GM21367 (cell line): Measurements from ENCODE around the gene KCNJ14.

ENCODE experiments used
- ATAC-seq: cut with Tn5 transposase; IDR thresholded peaks from one replicate; pipeline ENCODE4 v1.9.1; 2021; ENCODE audit not compliant: unreplicated experiment

Gene KCNJ14

DNA sequence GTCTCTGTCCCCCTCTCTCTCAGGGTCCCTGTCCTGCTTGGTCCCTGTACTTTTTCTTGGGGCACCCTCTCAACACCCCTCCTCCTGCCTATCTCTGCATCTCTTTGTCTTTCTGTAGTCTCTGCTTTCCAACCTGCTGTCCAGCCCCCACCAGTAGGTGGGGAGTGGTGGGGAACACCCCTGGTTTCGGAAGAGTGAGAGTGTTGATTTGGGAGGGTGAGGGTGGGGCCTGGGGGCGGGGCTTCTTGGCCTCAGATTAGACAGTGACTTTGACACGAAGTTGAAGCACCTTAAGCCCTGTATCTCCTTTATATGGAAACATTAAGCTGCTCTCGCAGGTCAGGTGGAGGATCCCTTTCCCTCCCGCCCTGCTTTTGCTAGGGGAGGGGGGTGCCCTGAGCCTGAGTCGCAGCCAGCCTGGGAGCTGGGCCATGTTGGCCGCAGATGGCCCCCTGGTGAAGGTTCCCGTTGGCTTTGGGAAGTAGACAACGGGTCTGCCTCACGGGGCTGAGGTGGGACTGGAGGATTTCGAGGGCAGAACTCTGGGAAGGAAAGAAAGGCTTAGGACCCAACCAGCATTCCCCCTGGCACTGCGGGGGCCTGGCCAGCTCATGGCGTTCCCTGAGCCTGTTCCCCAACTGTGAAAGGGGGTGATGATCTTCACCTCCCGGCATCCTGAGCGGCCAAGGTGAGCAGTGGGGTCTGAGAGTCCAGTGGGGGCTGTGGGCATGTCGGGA lies at the start of gene KCNJ14:
KCNJ14 (plus strand) TSS at position 404 of the 737 bp plus-strand sequence. CDS start 6,151 bp downstream, outside the sequence.
- ATAC-seq = no peak

DNA sequence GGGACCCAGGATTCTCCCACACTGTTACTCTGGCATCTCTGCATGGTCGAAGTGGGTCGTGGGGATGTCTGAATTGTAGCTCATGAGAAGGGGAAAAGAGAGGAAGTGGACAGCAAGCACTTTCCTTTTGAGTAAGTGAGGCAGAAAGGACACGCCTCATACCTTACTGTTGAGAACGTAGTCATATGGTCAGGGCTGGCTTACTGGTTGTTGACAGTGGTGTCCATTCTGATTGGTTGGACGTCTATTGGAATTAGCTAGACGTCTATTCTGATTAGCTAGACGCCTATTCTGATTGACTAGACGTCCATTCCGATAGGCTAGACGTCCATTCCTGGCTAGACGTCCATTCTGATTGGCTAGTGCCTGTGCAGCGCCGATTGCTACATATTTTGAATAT lies 49.5 kb upstream of the KCNJ14 start:
- ATAC-seq = no peak

DNA sequence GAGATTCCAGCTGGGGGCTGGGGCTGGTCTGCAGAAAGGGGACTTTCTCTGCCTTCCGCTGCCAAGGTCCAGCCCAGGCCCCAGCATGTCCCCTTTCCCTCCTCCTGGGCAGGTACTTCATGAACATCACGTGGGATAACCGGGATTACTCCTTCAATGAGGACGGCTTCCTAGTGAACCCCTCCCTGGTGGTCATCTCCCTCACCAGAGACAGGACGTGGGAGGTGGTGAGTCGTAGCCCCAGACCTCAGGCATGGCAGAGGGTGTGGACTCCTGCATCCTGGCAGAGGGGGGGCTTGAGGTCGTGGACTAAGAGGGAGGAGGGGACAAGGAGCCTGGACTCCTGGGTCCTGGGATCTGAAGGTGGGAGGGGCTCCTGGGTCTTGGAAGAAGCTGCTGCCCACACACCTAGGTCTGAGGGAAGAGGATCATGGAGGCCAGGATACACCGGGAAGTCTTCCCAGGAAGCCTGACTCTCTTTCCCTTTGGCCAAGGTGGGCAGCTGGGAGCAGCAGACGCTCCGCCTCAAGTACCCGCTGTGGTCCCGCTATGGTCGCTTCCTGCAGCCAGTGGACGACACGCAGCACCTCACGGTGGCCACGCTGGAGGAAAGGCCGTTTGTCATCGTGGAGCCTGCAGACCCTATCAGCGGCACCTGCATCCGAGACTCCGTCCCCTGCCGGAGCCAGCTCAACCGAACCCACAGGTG lies 41.3 kb upstream of the KCNJ14 start:
- ATAC-seq = no peak

DNA sequence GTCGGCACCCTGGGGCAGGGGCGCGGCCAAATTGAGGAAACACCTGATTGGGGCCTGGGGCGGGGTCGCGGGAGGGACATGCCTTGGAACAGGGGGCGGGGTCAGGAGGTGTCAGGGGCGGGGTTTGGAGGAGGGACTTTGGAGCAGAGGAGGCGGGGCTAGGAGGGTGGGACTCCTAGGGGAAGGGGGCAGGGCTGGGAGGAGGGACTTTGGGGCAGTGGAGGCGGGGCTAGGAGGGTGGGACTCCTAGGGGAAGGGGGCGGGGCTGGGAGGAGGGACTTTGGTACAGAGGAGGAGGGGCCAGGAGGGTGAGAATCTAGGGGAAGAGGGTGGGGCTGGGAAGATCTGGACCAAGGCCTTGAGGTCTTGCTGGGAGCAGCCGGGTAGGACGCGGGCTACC lies 40.0 kb upstream of the KCNJ14 start:
- no peak for ATAC-seq

DNA sequence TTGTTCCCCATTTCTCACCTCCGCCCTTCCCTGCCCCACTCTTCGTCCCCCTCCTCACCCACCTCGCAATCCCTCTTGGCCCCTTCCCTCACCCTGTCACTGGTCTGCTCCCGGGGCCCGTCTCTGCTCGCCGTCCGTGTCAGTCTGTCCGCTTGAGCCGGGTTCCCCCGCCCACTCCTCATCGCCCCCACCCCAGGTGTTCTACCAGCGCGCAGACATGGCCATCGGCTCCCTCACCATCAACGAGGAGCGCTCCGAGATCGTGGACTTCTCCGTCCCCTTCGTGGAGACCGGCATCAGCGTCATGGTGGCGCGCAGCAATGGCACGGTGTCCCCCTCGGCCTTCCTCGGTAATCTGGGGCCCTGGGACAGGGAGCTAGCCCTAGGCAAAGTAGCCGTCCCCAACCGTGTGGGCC lies 39.6 kb upstream of the KCNJ14 start:
- ATAC-seq = no peak

DNA sequence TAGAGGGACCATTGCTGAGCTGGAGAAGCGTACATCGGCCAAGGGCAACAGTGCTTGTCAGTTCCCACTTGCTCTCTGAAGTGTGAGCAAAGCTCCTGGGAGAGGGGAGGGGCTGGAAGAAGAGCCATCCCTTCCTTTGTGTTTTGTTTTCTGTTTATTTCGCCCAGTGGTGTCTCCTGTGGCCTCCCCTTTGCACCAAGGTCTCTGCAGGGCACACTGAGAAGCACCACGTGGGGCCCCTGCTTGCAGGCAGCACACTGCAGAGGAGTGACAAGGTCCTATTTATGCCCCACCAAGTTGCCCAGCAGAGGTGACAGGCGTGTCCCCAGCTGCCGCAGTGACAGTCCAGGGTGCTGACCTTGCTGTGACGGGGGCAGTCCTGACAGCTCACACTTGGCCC lies 38.0 kb upstream of the KCNJ14 start:
- ATAC-seq = no peak

DNA sequence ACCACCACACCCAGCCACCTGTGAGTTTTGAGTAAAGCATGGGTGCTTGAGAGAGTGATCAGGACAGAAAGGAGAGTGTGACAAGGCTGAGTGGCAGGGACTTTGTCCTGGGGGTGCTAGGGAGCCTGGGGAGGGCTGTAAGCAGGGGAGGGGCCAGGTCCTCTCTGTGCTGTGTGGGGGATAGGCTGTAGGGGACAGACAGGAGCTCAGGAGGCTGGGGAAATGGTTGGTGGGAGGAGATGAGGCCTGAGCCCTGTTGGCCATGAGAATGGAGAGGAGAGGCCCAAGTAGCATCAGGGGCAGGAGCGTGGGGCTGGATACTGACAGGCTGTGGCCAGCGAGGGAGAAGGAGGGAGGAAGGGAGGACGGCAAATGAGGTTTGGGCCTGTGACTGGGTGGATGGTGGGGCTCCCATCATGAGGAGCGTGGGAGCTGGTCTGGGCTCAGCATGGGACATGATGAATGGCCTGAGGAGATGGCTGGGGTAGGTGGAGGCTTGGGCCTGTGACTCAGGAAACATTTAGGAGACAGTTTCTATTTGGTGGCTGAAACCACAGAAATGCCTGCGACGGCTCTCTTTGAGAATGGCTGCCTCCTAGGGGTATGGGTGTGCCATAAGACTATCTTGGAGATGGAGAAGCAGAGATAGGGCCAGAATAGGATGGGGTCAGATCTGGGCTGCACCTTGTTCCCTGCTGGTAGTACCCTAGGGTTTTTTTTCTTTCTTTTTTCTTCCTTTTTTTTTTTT lies 36.9 kb upstream of the KCNJ14 start:
- ATAC-seq = no peak

DNA sequence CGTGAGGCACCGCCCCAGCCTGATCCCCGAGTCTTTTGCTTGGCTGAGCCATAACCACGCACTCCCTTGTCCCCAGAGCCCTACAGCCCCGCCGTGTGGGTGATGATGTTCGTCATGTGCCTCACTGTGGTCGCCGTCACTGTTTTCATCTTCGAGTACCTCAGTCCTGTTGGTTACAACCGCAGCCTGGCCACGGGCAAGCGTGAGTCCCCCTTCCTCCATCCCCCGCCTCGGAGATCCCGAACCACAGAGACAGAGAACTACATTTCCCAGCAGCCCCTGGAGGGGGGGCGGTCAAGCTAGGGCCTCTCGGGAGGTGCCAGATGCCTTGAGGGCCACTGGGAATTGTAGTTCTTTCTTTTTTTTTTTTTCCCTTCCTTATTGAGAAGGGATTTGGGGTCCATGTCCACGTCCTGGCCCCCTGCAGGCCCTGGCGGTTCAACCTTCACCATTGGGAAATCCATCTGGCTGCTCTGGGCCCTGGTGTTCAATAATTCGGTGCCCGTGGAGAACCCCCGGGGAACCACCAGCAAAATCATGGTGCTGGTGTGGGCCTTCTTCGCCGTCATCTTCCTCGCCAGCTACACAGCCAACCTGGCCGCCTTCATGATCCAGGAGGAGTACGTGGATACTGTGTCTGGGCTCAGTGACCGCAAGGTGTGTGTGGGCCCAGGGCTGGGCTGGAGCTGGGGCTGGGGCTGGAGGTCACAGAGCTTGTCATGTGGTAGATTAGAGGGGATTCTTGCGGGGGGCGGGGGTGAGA lies 36.0 kb upstream of the KCNJ14 start:
- ATAC-seq = no peak

DNA sequence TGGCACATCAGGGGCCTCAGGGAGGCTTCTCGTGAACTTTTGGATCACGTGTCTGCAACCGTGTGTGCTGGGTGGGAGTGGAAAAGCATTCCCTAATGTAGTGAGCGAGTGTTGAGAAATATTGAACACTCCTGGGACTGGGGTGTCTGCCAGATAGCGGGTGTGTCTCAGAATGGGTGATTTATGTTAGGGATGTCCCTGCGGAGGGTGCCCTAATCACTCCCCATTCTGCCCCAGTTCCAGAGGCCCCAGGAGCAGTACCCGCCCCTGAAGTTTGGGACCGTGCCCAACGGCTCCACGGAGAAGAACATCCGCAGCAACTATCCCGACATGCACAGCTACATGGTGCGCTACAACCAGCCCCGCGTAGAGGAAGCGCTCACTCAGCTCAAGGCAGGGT lies 33.8 kb upstream of the KCNJ14 start:
- no peak for ATAC-seq

DNA sequence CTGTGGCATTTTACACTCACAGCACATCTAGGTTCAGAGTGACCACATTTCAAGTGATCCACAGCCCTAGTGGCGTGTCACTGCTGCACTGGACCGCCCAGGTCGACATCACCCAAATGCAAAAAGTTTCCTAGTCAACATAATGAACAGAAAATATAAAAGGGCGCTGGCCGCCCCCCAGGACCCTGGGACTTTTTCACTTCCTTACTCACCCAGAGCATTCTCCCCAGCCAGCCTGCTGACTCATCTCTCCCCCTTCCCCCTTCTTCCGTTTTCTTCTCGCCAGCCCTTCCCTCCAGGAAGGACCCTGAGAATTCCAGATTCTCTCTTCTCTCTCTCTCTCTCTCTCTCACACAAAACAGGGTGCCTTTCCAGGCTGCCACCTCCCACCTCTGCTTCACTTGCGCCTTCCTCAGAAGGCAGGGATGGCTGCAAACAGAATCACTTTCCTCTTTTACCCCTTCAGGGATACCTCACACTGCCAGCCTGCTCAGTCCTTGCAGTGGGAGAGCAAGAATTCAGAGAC lies 30.6 kb upstream of the KCNJ14 start:
- ATAC-seq = no peak

DNA sequence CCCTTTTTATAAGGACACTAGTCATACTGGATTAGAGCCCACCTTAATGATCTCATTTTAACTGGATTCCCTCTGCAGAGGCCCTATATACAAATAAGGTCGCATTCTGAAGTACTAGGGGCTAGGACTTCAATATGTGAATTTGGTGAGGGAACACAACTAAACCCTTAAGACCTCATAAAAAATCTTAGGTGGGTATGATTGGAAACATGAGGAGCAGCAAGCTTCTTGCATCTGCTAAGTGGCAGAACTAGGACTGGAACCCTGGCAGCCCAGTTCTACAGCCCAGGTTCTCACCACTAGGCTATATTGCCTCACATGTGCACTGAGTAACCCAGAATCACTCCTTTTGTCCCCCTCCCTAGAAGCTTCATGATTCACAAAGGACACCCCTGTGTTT lies 26.7 kb upstream of the KCNJ14 start:
- no peak for ATAC-seq

DNA sequence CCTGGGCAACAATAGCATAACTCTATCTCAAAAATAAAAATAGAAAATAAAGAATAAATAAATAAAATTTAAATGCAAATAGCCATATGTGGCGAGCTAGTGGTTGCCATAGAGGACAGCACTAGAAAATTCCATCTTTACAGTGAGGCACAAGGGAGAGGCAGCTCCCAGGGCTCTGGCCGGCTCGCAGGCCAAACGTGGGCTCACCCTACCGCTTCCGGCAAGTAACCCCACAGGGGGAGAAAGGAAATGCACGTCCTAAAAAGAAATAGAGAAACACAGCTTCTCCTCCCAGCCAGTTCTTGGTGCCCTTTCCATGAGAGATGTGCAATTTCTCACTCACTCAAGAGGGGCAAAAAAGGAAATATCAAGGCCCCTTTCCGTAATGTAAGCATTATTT lies 22.0 kb upstream of the KCNJ14 start:
- ATAC-seq = no peak

DNA sequence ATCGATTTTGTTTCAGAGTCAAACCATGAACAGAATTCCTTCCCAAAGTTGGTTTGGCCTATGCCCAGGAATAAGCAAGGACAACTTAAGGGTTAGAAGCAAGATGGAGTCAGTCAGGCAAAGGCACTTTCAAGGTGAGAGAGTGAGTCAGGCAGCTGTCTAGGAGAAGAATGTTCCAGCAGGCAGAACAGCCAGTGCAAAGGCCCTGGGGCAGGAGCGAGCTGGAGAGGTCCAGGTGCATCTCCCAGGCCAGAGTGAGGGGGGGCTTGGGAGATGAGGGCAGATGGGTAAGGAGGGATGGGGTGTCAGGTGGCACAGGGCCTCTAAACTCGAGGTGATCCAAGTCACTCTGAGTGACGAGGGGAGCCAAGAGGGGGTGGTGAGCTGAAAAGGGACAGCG lies 18.8 kb upstream of the KCNJ14 start:
- ATAC-seq = no peak

DNA sequence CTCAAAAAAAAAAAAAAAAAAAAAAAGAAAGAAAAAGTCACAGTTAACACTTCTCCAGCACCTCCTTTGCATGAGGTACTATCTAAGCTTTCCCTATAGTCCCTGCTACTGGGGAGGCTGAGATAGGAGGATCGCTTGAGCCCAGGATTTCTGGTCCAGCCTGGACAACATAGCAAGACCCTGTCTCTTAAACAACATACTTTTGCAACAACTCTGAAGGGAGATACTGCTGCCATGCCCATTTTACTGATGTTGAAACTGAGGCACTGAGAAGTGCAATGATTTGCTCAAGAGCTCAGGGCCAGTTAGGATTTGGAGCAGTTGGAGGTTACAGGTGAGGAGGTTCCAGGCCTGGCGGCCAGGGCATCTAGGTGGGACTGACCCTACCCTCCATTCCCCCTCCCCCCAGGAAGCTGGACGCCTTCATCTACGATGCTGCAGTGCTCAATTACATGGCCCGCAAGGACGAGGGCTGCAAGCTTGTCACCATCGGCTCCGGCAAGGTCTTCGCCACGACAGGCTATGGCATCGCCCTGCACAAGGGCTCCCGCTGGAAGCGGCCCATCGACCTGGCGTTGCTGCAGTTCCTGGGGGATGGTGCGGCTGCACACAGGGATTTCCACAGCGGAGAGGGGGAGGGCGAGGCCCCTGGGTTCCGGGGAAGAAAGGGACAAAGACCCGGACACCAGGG lies 13.9 kb upstream of the KCNJ14 start:
- no peak for ATAC-seq

DNA sequence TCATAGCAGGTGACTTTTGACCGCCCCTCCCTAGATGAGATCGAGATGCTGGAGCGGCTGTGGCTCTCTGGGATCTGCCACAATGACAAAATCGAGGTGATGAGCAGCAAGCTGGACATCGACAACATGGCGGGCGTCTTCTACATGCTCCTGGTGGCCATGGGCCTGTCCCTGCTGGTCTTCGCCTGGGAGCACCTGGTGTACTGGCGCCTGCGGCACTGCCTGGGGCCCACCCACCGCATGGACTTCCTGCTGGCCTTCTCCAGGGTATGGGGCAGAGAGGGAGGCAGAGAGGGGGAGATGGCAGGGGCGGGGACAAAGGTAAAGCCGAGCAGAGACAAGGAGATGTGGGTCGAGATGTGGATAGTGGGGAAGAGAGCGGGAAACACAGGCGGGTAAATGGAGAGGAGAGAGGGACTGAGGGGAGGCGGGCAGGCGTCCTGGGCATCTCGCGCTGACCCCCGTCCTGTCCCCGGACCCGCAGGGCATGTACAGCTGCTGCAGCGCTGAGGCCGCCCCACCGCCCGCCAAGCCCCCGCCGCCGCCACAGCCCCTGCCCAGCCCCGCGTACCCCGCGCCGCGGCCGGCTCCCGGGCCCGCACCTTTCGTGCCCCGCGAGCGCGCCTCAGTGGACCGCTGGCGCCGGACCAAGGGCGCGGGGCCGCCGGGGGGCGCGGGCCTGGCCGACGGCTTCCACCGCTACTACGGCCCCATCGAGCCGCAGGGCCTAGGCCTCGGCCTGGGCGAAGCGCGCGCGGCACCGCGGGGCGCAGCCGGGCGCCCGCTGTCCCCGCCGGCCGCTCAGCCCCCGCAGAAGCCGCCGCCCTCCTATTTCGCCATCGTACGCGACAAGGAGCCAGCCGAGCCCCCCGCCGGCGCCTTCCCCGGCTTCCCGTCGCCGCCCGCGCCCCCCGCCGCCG lies 13.0 kb upstream of the KCNJ14 start:
- ATAC-seq = no peak

DNA sequence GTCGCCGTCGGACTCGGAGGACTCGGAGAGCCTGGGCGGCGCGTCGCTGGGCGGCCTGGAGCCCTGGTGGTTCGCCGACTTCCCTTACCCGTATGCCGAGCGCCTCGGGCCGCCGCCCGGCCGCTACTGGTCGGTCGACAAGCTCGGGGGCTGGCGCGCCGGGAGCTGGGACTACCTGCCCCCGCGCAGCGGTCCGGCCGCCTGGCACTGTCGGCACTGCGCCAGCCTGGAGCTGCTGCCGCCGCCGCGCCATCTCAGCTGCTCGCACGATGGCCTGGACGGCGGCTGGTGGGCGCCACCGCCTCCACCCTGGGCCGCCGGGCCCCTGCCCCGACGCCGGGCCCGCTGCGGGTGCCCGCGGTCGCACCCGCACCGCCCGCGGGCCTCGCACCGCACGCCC lies 12.1 kb upstream of the KCNJ14 start:
- no peak for ATAC-seq

DNA sequence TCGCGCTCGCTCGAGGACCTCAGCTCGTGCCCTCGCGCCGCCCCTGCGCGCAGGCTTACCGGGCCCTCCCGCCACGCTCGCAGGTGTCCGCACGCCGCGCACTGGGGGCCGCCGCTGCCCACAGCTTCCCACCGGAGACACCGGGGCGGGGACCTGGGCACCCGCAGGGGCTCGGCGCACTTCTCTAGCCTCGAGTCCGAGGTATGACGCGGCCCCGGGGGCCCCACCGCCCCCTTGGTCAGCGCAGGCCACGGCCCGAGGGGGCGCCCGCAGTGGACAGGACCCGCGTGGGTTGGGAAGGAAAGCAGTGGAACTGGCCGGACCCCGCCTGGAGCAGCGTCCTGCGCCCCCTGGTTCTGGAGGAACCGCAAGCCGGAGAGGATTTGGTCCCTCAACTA lies 11.6 kb upstream of the KCNJ14 start:
- ATAC-seq = no peak

DNA sequence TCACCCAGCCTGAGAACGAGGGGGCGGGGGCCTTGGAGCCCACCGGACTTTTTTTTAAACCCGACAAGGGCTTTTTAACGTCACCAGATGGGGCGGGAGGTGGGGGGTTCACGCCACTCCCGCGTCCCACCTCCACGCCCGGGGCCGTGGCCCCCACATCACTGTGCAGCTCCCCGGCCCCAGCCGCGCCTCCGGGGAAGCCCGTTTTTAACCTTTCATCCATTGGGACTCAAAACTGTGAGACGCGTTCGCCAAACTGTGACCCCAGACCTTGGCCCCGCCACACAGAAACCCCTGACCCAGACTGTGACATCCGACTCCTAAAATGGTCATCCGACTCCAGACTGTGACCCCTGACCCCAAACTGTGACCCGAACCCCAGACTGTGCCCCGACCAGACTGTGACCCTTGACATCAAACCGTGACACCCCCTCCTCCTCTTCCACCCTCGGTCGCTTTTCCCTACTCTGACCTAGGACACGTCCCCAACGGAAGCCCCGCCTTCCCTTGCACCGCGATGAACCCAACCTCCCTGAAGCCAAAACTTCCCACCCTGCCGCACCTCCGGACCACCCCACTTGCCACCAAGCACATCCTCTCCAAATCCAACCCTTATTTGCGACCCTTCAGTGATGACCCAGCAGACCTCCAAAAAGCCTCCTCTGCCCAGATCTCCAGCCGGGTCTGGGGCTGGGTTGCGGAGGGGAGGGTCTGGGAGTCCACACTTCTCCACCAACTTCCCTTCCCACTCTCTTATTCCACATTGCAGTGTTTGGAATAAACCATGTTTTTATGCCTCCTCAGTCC lies 11.0 kb upstream of the KCNJ14 start:
- ATAC-seq = no peak

DNA sequence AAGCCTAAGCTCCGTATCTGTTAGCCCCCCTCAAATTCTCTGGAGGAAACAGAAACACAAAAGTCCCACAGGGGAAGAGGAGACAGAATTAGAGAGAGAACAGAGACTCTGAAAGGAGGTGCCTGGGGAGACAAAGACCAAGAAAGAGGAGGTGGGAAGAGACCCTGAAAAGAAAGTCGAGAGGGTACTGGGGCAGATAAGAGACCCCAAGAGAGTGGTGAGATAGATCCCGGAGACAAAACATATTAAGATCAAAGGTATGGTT lies 10.5 kb upstream of the KCNJ14 start:
- ATAC-seq = no peak
